Caco-2 (cell line): Measurements from ENCODE around the gene IGSF21. TPM values are rescaled to one million over a fixed set of nuclear protein-coding genes. Genes with fewer than 3 reads are reported as not detected.

ENCODE experiments used
- BruUV-seq: library from RNA; stranded (reverse); fragments of 400-500 nt; replicated peaks from 2 replicates; lab custom pipeline; 2021; lab: Mats Ljungman, UMichigan
- CTCF ChIA-PET: fragments of 300-600 bp; sonication (Branson Sonifier 250); formaldehyde crosslinking; loops from one replicate; lab custom pipeline; 2022; ENCODE audit warnings: antibody characterized with exemption; lab: Charles Lee
- POLR2A ChIA-PET: fragments of 300-600 bp; sonication (Branson Sonifier 250); formaldehyde crosslinking; loops from one replicate; lab custom pipeline; 2022; ENCODE audit warnings: antibody characterized with exemption; lab: Charles Lee
- DNase-seq, 2 experiments: peaks; one replicate each; pipeline versions ENCODE4 v3.0.0 to v3.0.0-alpha.2; 2020 to 2022
- H3K27me3 ChIP-seq: replicated peaks from 2 replicates; pipeline ENCODE4 v1.6.0; 2011; ENCODE audit warnings: low read length; ENCODE audit not compliant: control insufficient read depth, insufficient read depth
- H3K36me3 ChIP-seq: 2 replicates; pipeline ENCODE4 v1.5.1; 2011; ENCODE audit warnings: low read length; ENCODE audit not compliant: control insufficient read depth, insufficient read depth
- H3K4me1 ChIP-seq: fragments of 250-450 bp; sonication (Bioruptor Pico); 2 replicates; pipeline ENCODE4 v1.5.1; 2020; ENCODE audit warnings: mild to moderate bottlenecking
- H3K4me3 ChIP-seq: 2 replicates; pipeline ENCODE4 v1.5.1; 2011; ENCODE audit warnings: low read depth, mild to moderate bottlenecking, control low read depth, low read length
- H3K9me3 ChIP-seq: fragments of 250-450 bp; sonication (Bioruptor Pico); 2 replicates; pipeline ENCODE4 v1.5.1; 2020; ENCODE audit warnings: mild to moderate bottlenecking, moderate library complexity
- H3K27ac Mint-ChIP-seq: one replicate; pipeline ENCODE4 v1.8.0; 2022; ENCODE audit warnings: mixed read lengths; ENCODE audit not compliant: unreplicated experiment
- H3K27me3 Mint-ChIP-seq: one replicate; pipeline ENCODE4 v1.8.0; 2022; ENCODE audit warnings: mixed read lengths; ENCODE audit not compliant: insufficient read depth, unreplicated experiment
- H3K36me3 Mint-ChIP-seq: one replicate; pipeline ENCODE4 v1.8.0; 2022; ENCODE audit warnings: mild to moderate bottlenecking, mixed read lengths; ENCODE audit not compliant: insufficient read depth, unreplicated experiment
- H3K4me1 Mint-ChIP-seq: one replicate; pipeline ENCODE4 v1.8.0; 2022; ENCODE audit warnings: low read depth, mixed read lengths; ENCODE audit not compliant: unreplicated experiment
- H3K4me3 Mint-ChIP-seq: one replicate; pipeline ENCODE4 v1.8.0; 2022; ENCODE audit warnings: mild to moderate bottlenecking, moderate library complexity, mixed read lengths; ENCODE audit not compliant: unreplicated experiment
- H3K9me3 Mint-ChIP-seq: one replicate; pipeline ENCODE4 v1.8.0; 2022; ENCODE audit warnings: mixed read lengths; ENCODE audit not compliant: unreplicated experiment
- CTCF ChIP-seq, 2 experiments: fragments of 200-600 bp in 1 of 2; IDR thresholded peaks; 1 replicate in 1 of 2; 2 replicates in 1 of 2; pipeline versions ENCODE4 v1.5.1 to v1.8.0; 2011 to 2022; ENCODE audit warnings: antibody characterized with exemption in 1 of 2, control low read depth in 1 of 2, inconsistent platforms in 1 of 2, low read depth in 1 of 2, low read length in 1 of 2, mild to moderate bottlenecking in 1 of 2, moderate library complexity in 1 of 2; ENCODE audit not compliant: insufficient read depth in 1 of 2, severe bottlenecking in 1 of 2, unreplicated experiment in 1 of 2
- intact Hi-C: fragments of 100-400 bp; cut with micrococcal nuclease; formaldehyde crosslinking; loops from one replicate; pipeline ENCODE4 v1.10.0; 2022; ENCODE audit not compliant: unreplicated experiment
- total RNA-seq: library from RNA; stranded (reverse); gene quantifications from 2 replicates; pipeline ENCODE4 v1.2.3, GENCODE V29; 2022

IGSF21 gene
- total RNA-seq, 1 experiment from 2014 or later = not detected

GRCh38 chr1:18142471-18142870, 34.9 kb downstream of the IGSF21 start:
- intact Hi-C loops = no loop called here
- Mint-ChIP-seq H3K27me3 (peaks cover 10% of the 10 kb centered on the region), H3K9me3 (no peaks in the 10 kb centered on the region), H3K4me3 (no peak overlapping the region), H3K27ac (no peak overlapping the region), H3K4me1 (no peaks in the 10 kb centered on the region), H3K36me3 (no peaks in the 10 kb centered on the region)
- no peak for TF ChIP-seq CTCF (IDR thresholded peaks at IDR 0.05; ENCODE audit: insufficient read depth in 1 of 2, low read depth in 1 of 2, low read length in 1 of 2, severe bottlenecking in 1 of 2, unreplicated experiment in 1 of 2)
- no peak overlapping the region for H3K4me3 ChIP-seq
- no TSS peak for BruUV-seq
- H3K9me3 ChIP-seq = no peaks in the 10 kb centered on the region
- no peaks in the 10 kb centered on the region for H3K36me3 ChIP-seq
- no peaks in the 10 kb centered on the region; the same call in 1 of the 2 replicates for H3K27me3 ChIP-seq
- CTCF ChIA-PET = no interaction called here
- DNase-seq = no peak
- no peaks in the 10 kb centered on the region for H3K4me1 ChIP-seq
- POLR2A ChIA-PET = no interaction called here

DNA sequence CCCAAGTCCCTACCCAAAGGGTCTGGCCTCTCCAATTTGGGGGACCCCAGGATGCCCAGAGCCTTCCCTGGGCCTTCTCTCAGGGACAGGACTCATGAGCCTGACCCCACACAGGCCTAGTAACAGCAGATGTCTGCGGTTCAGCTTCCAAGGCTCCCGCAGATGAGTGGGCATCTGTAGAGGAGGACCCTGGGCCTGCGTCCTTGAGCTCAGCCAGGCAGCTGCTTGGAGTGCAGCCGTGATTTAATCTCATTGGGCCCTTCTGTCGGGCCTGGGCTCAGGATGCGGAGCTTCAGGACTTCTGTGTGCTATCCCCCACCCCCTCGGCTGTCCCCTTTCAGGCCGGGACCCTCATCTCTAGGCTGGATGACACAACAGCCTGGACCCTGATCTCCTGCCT, 35.4 kb downstream of the IGSF21 start:
- Mint-ChIP-seq H3K4me3 (no peak overlapping the region), H3K36me3 (no peaks in the 10 kb centered on the region), H3K27me3 (peaks cover 12% of the 10 kb centered on the region), H3K9me3 (no peaks in the 10 kb centered on the region), H3K4me1 (no peaks in the 10 kb centered on the region), H3K27ac (no peak overlapping the region)
- intact Hi-C loops = no loop called here
- no peaks in the 10 kb centered on the region for H3K36me3 ChIP-seq
- no peaks in the 10 kb centered on the region; the same call in 1 of the 2 replicates for H3K27me3 ChIP-seq
- no peaks in the 10 kb centered on the region for H3K9me3 ChIP-seq
- CTCF ChIA-PET = no interaction called here
- no peak overlapping the region for H3K4me3 ChIP-seq
- no TSS peak for BruUV-seq
- POLR2A ChIA-PET = no interaction called here
- no peak for TF ChIP-seq CTCF (IDR thresholded peaks at IDR 0.05; ENCODE audit: insufficient read depth in 1 of 2, low read depth in 1 of 2, low read length in 1 of 2, severe bottlenecking in 1 of 2, unreplicated experiment in 1 of 2)
- DNase-seq = no peak
- H3K4me1 ChIP-seq = no peaks in the 10 kb centered on the region

DNA sequence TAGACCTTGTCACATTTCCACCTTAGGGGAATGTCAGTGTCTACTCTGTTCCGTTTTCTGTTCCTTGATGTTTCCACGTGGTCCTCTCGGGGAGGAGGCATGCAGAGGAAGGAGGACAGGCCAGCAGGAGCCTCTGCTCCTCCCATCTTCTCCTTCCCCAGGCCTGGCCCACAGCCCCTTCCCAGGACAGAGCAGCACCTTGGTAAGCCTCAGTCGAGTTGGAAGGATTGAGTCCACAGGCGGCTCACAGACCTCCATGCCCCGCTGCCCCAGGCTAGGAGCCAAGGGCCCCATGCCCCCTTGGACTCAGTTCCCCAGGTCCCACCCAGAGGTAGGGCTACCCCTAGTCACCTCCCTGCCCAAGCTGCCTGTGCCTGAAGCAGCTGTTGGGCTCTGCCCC, 36.5 kb downstream of the IGSF21 start:
- H3K36me3 Mint-ChIP-seq = no peaks in the 10 kb centered on the region
- Histone ChIP-seq H3K9me3 (no peaks in the 10 kb centered on the region), H3K36me3 (no peaks in the 10 kb centered on the region), H3K27me3 (no peaks in the 10 kb centered on the region; the same call in 1 of the 2 replicates), H3K4me3 (no peak overlapping the region), H3K4me1 (no peaks in the 10 kb centered on the region)
- BruUV-seq = no TSS peak
- TF ChIP-seq CTCF (IDR thresholded peaks at IDR 0.05; ENCODE audit: insufficient read depth in 1 of 2, low read depth in 1 of 2, low read length in 1 of 2, severe bottlenecking in 1 of 2, unreplicated experiment in 1 of 2) = no peak
- H3K4me1 Mint-ChIP-seq = no peaks in the 10 kb centered on the region
- intact Hi-C loops = no loop called here
- no peak for DNase-seq
- H3K4me3 Mint-ChIP-seq = no peak overlapping the region
- ChIA-PET CTCF (no interaction called here), POLR2A (no interaction called here)
- no peak overlapping the region for H3K27ac Mint-ChIP-seq
- peaks cover 14% of the 10 kb centered on the region for H3K27me3 Mint-ChIP-seq
- H3K9me3 Mint-ChIP-seq = no peaks in the 10 kb centered on the region
